WTC11 (cell line): ENCODE data around the gene RAC3. TPM values are rescaled to one million over a fixed set of nuclear protein-coding genes. Genes with fewer than 3 reads are reported as not detected.

Source experiments
- ATAC-seq: fragments of 200-7000 bp; cut with Tn5 transposase; 2 replicates; pipeline ENCODE4 v1.10.0; 2021; ENCODE audit warnings: mild to moderate bottlenecking, moderate library complexity
- CTCF ChIA-PET: fragments of 300-600 bp; sonication (Branson Sonifier 250); formaldehyde crosslinking; loops from one replicate; lab custom pipeline; 2021; ENCODE audit warnings: antibody characterized with exemption; lab: Charles Lee
- POLR2A ChIA-PET: fragments of 350-600 bp; sonication (Branson Sonifier 250); formaldehyde crosslinking; loops from one replicate; lab custom pipeline; 2021; ENCODE audit warnings: antibody characterized with exemption; lab: Charles Lee
- DNase-seq: peaks from one replicate; pipeline ENCODE4 v3.0.0; 2021; ENCODE audit warnings: low spot score
- H3K27ac Mint-ChIP-seq: 2 replicates; pipeline ENCODE4 v1.8.0; 2021; ENCODE audit warnings: mixed read lengths
- H3K27me3 Mint-ChIP-seq: 2 replicates; pipeline ENCODE4 v1.8.0; 2021; ENCODE audit warnings: low read depth, mild to moderate bottlenecking, moderate library complexity, mixed read lengths
- H3K36me3 Mint-ChIP-seq: 2 replicates; pipeline ENCODE4 v1.8.0; 2021; ENCODE audit warnings: mixed read lengths
- H3K4me1 Mint-ChIP-seq: 2 replicates; pipeline ENCODE4 v1.8.0; 2022; ENCODE audit warnings: mixed read lengths
- H3K4me3 Mint-ChIP-seq: 2 replicates; pipeline ENCODE4 v1.8.0; 2021; ENCODE audit warnings: mild to moderate bottlenecking, moderate library complexity, mixed read lengths
- H3K9me3 Mint-ChIP-seq: 2 replicates; pipeline ENCODE4 v1.8.0; 2021; ENCODE audit warnings: mixed read lengths
- ATF6 ChIP-seq: sonication (generic); formaldehyde crosslinking; IDR thresholded peaks from 2 replicates; pipeline ENCODE4 v1.8.1; 2023; ENCODE audit warnings: mild to moderate bottlenecking, missing genetic modification reagents
- CBFB ChIP-seq: sonication (generic); formaldehyde crosslinking; IDR thresholded peaks from 2 replicates; pipeline ENCODE4 v1.8.1; 2022; ENCODE audit warnings: mild to moderate bottlenecking, low read depth, missing genetic modification reagents
- CREB1 ChIP-seq: sonication (generic); formaldehyde crosslinking; IDR thresholded peaks from 2 replicates; pipeline ENCODE4 v1.8.0; 2023; ENCODE audit warnings: mild to moderate bottlenecking, missing genetic modification reagents
- E2F4 ChIP-seq: sonication (generic); formaldehyde crosslinking; IDR thresholded peaks from 2 replicates; pipeline ENCODE4 v1.8.1; 2022; ENCODE audit warnings: low read depth, mild to moderate bottlenecking, moderate library complexity, missing genetic modification reagents, borderline replicate concordance
- ELF4 ChIP-seq: sonication (generic); formaldehyde crosslinking; IDR thresholded peaks from 2 replicates; pipeline ENCODE4 v1.8.1; 2022; ENCODE audit warnings: low read depth, mild to moderate bottlenecking, moderate library complexity, missing genetic modification reagents
- IRF1 ChIP-seq: sonication (generic); formaldehyde crosslinking; IDR thresholded peaks from 2 replicates; pipeline ENCODE4 v1.8.0; 2023; ENCODE audit warnings: missing genetic modification reagents
- JAZF1 ChIP-seq: fragments of 250-450 bp; sonication (Bioruptor Pico); IDR thresholded peaks from 2 replicates; pipeline ENCODE4 v1.9.0; 2021; ENCODE audit warnings: moderate library complexity, mild to moderate bottlenecking, inconsistent platforms
- TP53 ChIP-seq: sonication (generic); formaldehyde crosslinking; IDR thresholded peaks from 2 replicates; pipeline ENCODE4 v1.8.1; 2023; ENCODE audit warnings: mild to moderate bottlenecking, missing genetic modification reagents
- ZNF671 ChIP-seq: fragments of 250-450 bp; sonication (Bioruptor Pico); IDR thresholded peaks from 2 replicates; pipeline ENCODE4 v1.8.0; 2021; ENCODE audit warnings: mild to moderate bottlenecking
- total RNA-seq: library from RNA; stranded (reverse); gene quantifications from 3 replicates; pipeline ENCODE4 v1.2.3, GENCODE V29; 2021
- TF ChIP-seq, protein P1 (sequence below): sonication (generic); formaldehyde crosslinking; IDR thresholded peaks from 2 replicates; pipeline ENCODE4 v1.8.0; 2022; ENCODE audit warnings: mild to moderate bottlenecking, missing genetic modification reagents
- TF ChIP-seq, protein P2 (sequence below): fragments of 250-450 bp; sonication (Bioruptor Pico); conservative IDR thresholded peaks from 2 replicates; pipeline ENCODE4 v1.9.0; 2021; ENCODE audit warnings: mild to moderate bottlenecking
- TF ChIP-seq, protein P3 (sequence below): sonication (generic); formaldehyde crosslinking; IDR thresholded peaks from 2 replicates; pipeline ENCODE4 v1.8.0; 2022; ENCODE audit warnings: mild to moderate bottlenecking, missing genetic modification reagents
- TF ChIP-seq, protein P4 (sequence below): fragments of 250-450 bp; sonication (Bioruptor Pico); IDR thresholded peaks from 2 replicates; pipeline ENCODE4 v1.9.0; 2021; ENCODE audit warnings: mild to moderate bottlenecking

The RAC3 gene
- total RNA-seq, 1 experiment from 2014 or later, result 163 TPM

DNA sequence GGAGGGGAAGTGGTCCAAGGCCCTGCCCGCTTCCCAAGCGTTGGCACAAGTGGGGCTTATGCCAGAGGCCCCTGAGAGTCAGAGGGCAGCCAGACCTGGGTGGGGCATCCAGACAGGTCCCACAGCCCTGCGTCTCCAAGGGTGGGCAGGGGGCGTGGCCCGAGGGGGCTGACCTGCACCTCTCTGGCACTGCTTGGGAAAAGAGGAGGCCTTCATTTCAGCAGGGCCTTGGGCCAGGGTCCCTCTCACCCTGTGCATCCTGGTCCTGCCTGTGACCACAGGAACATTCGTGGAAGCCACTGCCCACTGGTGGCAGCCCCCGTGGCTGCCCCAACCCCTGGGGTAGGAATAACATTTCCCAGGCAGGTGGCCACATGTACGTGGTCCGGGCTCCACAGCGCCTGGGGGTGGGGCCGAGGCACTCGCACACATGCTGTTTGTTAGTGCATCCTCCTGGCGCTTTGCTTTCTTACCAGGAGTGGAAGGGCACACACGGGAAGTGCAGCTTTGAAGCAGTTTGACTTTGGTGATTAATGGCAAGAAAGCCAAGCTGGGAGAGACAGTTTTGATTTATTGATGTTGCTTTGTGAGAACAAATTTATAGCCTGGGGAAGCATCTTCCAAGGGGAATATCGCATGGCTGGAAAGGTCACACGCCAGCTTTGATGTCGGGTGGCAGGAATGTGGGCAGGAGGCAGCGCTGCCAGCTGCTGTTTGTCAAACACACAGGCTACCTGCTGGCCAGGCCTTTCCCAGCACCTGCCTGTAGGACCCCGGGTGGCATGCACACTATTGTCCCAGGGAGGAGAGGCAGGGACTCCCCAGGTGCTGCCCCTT is 13.1 kb upstream of the RAC3 start:
- no peak for ATAC-seq
- Mint-ChIP-seq H3K27ac (no peak overlapping the region; the same call in 1 of the 2 replicates), H3K4me3 (no peak overlapping the region), H3K9me3 (no peaks in the 10 kb centered on the region), H3K36me3 (no peaks in the 10 kb centered on the region; the same call in 1 of the 2 replicates), H3K4me1 (peaks cover 5% of the 10 kb centered on the region), H3K27me3 (no peaks in the 10 kb centered on the region)
- POLR2A ChIA-PET, result no interaction called here
- CTCF ChIA-PET, result interaction anchor here (1.0 to 8.8 kb wide), 7 partner anchors 13 to 212 kb away, joined by 3 to 119 read pairs (median 4); partner anchors contain the start of genes DCXR, MAFG and RAC3
- no peak for TF ChIP-seq ATF6
- TF ChIP-seq CREB1 (CRISPR knock-in tag), result no peak
- TF ChIP-seq, protein P1, sequence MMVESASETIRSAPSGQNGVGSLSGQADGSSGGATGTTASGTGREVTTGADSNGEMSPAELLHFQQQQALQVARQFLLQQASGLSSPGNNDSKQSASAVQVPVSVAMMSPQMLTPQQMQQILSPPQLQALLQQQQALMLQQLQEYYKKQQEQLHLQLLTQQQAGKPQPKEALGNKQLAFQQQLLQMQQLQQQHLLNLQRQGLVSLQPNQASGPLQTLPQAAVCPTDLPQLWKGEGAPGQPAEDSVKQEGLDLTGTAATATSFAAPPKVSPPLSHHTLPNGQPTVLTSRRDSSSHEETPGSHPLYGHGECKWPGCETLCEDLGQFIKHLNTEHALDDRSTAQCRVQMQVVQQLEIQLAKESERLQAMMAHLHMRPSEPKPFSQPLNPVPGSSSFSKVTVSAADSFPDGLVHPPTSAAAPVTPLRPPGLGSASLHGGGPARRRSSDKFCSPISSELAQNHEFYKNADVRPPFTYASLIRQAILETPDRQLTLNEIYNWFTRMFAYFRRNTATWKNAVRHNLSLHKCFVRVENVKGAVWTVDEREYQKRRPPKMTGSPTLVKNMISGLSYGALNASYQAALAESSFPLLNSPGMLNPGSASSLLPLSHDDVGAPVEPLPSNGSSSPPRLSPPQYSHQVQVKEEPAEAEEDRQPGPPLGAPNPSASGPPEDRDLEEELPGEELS (CRISPR knock-in tag), result no peak
- TF ChIP-seq, protein P2, sequence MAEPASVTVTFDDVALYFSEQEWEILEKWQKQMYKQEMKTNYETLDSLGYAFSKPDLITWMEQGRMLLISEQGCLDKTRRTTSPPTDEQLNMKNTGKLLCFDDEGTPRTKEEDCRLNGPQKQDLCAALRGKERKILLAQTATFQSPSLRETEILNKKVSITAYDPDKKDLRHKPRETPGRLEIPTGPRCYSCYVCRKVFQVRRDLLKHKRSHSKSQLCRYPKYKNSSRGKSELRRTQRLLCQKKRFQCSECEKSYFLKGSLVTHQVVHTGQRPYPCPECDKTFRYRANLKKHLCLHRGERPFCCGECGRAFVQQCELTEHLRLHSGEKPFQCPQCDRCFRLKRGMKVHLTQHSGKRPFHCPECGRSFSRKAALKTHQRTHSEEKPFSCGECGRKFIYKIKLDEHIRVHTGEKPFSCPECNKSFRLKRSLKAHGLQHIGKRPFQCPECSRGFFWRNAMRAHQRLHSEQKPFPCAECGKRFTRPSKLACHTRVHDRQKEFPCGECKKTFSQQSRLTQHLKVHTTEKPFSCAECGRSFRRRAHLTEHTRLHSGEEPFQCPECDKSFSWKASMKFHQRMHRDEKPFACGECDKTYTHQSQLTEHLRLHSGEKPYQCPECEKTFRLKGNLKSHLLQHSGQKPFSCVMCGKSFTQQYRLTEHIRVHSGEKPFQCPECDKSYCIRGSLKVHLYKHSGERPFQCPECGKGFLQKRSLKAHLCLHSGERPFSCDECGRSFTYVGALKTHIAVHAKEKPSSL (CRISPR knock-in tag), result no peak
- TF ChIP-seq, protein P3, sequence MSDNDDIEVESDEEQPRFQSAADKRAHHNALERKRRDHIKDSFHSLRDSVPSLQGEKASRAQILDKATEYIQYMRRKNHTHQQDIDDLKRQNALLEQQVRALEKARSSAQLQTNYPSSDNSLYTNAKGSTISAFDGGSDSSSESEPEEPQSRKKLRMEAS (CRISPR knock-in tag), result no peak
- TF ChIP-seq JAZF1 (CRISPR knock-in tag), result no peak
- no peak for TF ChIP-seq ELF4 (CRISPR knock-in tag)
- no peak for TF ChIP-seq ZNF671 (CRISPR knock-in tag)
- TF ChIP-seq E2F4 (CRISPR knock-in tag), result no peak
- no peak for TF ChIP-seq IRF1 (CRISPR knock-in tag)
- TF ChIP-seq TP53, result no peak
- TF ChIP-seq, protein P4, sequence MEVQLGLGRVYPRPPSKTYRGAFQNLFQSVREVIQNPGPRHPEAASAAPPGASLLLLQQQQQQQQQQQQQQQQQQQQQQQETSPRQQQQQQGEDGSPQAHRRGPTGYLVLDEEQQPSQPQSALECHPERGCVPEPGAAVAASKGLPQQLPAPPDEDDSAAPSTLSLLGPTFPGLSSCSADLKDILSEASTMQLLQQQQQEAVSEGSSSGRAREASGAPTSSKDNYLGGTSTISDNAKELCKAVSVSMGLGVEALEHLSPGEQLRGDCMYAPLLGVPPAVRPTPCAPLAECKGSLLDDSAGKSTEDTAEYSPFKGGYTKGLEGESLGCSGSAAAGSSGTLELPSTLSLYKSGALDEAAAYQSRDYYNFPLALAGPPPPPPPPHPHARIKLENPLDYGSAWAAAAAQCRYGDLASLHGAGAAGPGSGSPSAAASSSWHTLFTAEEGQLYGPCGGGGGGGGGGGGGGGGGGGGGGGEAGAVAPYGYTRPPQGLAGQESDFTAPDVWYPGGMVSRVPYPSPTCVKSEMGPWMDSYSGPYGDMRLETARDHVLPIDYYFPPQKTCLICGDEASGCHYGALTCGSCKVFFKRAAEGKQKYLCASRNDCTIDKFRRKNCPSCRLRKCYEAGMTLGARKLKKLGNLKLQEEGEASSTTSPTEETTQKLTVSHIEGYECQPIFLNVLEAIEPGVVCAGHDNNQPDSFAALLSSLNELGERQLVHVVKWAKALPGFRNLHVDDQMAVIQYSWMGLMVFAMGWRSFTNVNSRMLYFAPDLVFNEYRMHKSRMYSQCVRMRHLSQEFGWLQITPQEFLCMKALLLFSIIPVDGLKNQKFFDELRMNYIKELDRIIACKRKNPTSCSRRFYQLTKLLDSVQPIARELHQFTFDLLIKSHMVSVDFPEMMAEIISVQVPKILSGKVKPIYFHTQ (CRISPR knock-in tag), result no peak
- TF ChIP-seq CBFB, result no peak
- DNase-seq, result no peak
